COLO668 (cell line): Measurements from ENCODE around the gene MS4A4A.
A peak's percentile ranks its signal among the peaks of the same experiment; 100 is the strongest.
"Not testable (repeated sequence)": the region's sequence is repeated elsewhere in the genome, so short reads cannot be mapped to it uniquely, and the experiment has no call there.

Experiments
- DNase-seq: peaks from one replicate; lab custom pipeline; 2025; ENCODE audit not compliant: unreplicated experiment; lab: John Stamatoyannopoulos, UW

MS4A4A gene

GRCh38 chr11:60280412-60280811 lies at the start of gene MS4A4A:
Gene MS4A4A (plus strand): TSS chr11:60280666. CDS start chr11:60280676, 10 bp downstream.
- no peak for DNase-seq

- DNase-seq: no peak
Measured at GRCh38 chr11:60230681-60231080, 49.8 kb upstream of the MS4A4A start.

- DNase-seq: no peak
Measured at GRCh38 chr11:60235321-60235720, 45.1 kb upstream of the MS4A4A start.

- no peak for DNase-seq
Measured at GRCh38 chr11:60240662-60241061, 39.8 kb upstream of the MS4A4A start.

DNA sequence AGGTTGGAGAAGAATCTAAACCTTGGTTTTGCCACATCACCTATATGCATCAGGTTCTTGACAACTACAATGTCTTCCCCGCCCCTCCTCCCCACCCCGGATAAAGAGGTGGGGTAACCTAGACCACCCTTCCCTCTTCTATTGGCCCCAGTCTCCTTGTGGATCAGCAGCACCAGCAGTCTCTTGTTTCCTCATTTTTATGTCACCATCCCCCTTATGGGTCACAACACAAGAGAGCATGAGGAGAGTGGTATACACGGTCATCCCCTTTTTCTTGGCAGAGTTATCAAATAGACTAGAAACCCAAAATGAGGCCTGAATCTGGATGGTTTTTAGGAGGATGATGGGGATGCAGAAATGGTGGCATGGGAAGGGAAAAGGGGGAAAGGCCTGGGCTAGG lies 38.7 kb upstream of the MS4A4A start:
- no peak for DNase-seq

GRCh38 chr11:60242740-60243239 lies 37.7 kb upstream of the MS4A4A start, which contains the start of gene MS4A4E:
Gene MS4A4E (minus strand): TSS chr11:60243137. CDS start chr11:60230055, 13,082 bp downstream.
- no peak for DNase-seq

- DNase-seq: peak; percentile 12
Measured at GRCh38 chr11:60251485-60252212, 28.8 kb upstream of the MS4A4A start.

- no peak for DNase-seq
Measured at GRCh38 chr11:60252213-60253108, 28.0 kb upstream of the MS4A4A start.

DNA sequence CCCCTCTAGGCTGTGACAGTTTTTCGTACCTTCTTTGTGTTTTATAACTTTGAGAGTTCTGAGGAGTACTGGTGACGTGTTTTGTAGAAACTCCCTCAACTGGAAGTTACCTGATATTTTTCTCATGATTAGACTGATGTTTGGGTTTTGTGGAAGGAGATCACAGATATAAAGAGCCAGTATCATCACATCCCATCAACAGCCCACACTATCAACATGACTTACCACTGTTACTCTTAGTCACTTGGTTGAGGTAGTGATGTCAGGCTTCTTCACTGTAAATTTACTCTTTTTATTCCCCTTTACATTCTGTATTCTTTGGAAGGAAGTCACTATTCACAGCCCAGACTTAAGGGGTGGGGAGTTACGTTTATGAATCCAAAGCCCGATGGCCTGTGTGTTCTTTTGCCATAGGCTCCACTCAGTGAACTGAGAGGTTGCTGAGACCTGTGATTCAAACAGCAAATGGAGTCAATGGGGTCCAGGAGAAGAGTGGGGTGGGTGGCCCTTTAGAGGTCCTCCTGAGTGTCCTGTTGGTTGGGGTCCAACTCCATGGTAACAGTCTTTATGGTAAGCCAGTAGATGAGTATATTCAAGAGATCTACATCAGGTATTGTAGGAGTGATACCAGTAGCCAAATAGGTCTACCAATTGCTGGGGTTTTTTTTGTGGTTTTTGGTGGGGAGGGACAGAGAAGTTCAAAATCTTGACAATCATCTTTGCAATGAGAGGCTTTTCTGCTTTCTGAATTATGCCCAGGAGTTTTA lies 22.3 kb upstream of the MS4A4A start:
- no peak for DNase-seq

DNA sequence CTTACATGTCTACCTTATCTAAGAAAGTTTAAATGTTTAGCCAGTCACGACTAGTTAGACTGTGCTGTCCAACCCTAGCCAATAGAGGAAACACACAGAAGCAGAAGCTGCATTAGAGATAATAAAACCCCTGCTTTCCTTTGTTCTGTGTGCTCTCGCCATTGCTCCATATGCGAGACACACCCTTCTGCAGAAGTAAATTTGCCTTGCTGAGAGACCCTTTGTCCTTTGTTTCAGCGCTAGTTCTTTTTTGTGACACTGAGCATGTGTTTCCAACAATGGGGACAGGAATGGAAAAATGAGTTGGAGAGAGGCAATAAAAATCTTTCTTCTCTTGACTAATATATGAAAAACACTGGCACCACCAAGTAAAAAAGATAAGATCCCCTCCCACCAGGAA lies 19.5 kb upstream of the MS4A4A start:
- no peak for DNase-seq

- DNase-seq: no peak
Measured at GRCh38 chr11:60263402-60263801, 17.1 kb upstream of the MS4A4A start.

GRCh38 chr11:60264644-60265043 lies 15.8 kb upstream of the MS4A4A start:
- DNase-seq: no peak

DNA sequence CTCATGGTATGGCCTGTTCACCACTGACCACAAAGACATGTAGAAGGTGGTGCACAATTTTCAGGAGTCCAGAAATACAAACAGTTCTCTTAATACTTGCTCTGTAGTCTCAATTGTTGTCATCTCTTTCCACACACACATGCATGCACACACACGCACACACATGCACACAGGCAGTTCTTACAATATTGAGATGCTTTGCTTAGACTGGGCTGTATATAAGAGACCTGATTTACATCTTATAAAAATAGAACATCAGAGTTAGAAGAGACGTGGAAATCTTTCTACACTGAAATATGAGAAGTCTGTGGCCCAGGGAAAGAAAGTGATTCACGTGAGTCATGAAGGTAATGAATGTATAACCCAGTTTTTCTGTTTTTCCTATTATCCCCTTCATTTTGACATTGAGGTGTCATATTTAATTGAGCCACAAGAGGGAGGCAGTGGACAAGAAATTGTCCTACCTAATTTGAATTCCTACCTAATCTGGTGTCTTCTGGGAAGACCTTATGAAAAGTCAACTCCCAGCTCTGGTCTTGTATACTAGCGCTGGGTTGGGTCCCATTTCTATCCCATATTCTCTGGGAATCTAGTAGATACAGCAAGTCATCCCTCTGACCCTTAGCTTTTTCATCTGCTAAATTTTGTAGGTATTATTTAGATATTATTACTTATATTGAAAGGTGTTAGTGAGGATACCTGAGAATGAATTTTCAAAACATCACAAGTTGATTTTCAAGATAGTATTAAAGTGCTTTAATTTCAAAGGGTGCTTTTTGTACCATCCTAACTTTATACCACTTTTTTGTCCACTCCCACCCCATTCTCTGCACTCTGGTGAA lies 14.9 kb upstream of the MS4A4A start:
- peak; percentile 8 for DNase-seq

- DNase-seq: no peak
Measured at GRCh38 chr11:60274416-60274815, 6.0 kb upstream of the MS4A4A start.

GRCh38 chr11:60281485-60281884 lies 1.0 kb downstream of the MS4A4A start:
- DNase-seq: no peak

GRCh38 chr11:60282286-60282685 lies 1.8 kb downstream of the MS4A4A start:
- DNase-seq: no peak

DNA sequence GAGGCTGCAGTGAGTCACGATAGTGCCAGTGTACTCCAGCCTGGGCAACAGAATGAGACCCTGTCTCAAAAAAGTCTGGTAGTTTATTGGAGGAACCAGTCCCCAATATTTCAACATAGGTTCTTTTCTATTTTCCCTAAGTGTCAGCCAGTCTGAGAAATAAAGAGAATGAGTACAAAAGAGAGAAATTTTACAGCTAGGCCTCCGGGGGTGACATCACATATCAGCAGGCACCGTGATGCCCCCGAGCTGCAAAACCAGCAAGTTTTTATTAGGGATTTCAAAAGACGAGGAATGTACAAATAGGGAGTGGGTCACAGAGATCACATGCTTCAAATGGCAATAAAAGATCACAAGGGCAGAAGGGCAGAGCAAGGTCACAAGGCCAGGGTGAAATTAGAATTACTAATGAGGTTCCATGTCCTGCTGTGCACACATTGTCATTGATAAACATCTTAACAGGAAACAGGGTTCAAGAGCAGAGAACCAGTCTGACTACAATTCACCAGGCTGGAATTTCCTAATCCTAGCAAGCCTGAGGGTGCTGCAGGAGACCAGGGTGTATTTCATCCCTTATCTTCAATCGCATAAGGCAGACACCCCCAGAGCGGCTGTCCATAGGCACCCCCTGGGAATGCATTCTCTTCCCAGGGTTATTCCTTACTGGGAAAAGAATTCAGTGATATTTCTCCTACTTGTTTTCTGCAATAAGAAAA lies 5.1 kb downstream of the MS4A4A start:
- DNase-seq: not testable (repeated sequence)

DNA sequence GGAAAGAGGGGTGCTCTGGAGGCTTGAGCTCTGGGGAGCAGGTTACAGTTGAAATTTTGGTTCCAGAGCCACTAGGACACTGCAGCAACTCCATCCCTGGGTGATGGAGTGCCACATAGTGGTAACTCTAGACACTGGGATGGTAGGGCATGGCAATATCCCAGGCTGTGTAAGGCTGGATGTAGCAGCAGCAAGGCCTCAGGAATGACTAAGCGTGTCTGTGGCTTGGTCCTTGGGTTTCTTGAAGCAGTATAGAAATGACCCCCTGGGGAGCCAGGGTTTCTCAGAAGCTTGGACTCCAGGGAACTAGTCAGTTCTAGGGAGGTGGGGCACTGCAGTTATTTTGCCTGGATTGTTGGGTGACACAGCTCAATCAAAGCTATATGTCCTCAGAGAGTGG lies 8.1 kb downstream of the MS4A4A start:
- DNase-seq: no peak

DNA sequence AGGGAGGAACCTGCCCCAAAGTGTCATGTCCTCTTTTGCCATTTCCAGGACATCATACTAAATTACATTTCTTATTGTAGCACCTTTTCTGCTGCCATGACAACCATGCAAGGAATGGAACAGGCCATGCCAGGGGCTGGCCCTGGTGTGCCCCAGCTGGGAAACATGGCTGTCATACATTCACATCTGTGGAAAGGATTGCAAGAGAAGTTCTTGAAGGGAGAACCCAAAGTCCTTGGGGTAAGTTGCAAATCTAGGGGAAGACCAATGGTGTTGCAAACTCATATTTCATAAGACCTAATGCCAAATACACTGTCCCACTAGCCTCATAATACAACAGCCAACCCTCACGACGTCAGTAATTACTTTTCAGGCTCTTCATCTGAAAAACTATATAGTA lies 11.7 kb downstream of the MS4A4A start:
- no peak for DNase-seq

DNA sequence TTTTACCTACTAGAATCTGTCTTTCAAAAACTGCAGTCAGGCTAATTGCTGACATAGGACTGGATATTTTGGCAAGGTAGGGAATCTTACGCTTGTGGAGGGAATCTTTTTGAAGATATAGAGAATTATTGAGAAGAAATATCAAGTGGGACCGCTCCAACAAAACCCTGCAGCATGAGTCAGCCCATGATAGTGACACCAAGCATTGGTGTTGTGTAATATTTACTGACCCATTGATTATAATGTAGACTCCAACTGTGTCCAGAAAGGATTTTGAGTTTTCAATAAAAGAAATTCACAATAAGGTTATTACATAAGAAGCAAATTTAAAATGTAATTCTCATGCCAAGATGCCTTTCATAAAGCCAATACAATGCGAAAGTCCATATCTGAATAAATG lies 20.7 kb downstream of the MS4A4A start:
- no peak for DNase-seq
